Measurements from ENCODE around the gene KRTDAP.
A peak's percentile ranks its signal among the peaks of the same experiment; 100 is the strongest.

Gene KRTDAP

DNA sequence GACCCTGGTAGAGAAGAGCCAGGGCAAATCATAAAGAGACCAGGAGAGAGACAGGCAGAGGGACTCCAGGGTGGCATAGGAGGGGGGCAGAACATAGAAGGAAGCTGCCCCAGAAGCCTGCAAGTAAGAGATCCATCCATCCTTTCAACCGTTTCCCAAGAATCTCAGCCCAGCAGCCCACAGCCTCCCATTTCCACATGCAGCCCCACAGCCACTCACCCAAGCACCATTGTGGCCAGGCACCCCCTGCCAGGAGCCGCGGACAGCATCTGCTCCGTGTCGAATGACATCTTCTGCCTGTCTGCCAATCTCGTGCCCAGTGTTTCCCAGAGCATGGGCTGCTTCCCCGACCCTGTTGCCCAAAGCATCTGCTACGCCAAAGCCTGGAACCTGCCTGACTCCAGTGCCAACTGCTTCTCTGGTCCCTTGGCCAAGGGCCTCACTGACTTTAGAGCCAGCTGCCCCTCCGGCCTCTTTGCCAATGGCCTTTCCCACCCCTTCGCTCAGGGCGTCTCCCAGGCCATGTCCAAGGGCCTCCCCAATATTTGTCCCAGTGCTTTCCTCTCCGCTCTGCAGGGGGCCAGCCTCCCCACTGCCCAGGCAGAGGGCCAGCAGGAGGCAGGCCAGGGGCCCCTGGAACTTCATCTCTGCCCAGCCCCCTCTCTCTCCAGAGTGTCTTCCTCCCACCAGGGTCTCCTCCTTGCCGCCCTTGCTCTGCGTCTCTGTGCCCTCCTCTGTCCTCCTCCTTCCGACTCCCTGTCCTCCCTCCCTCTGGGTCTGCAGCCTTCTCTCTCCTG is 22.8 kb upstream of the KRTDAP start:
- DNase-seq = no peak

DNA sequence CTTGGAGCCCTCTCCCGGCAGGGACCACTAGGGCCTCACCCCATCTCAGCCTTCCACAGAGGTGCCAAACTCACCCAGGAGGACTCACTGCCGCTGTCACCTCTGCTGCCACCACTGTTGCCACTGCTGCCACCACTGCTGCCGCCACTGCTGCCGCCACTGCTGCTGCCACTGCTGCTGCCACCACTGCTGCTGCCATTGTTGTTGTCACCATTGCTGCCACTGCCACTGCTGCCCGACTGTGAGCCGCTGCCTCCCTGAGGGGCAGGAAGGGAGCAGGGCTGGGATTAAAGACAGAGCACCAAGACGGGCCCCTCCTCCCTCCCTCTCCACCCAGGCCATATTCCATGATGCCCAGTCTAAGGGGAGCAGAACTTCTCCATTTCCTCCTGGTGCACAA is 21.1 kb upstream of the KRTDAP start:
- no peak for DNase-seq

DNA sequence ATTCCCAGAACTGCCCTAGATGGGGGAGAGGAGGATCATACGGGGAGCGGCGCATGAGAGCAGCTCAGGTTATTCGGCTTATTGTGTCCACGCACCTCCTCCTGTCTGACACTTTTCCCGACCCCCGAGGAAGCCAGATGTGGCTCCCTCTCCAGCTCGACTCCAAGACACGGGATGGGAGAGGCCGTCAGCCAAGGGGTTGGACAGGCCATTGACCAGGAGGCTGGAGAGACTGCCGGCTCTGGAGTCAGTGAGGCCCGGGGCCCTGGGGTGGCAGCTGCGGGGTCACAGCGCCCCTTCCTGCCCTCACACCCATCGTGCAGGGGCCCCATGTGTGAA is 20.3 kb upstream of the KRTDAP start:
- no peak for DNase-seq

DNA sequence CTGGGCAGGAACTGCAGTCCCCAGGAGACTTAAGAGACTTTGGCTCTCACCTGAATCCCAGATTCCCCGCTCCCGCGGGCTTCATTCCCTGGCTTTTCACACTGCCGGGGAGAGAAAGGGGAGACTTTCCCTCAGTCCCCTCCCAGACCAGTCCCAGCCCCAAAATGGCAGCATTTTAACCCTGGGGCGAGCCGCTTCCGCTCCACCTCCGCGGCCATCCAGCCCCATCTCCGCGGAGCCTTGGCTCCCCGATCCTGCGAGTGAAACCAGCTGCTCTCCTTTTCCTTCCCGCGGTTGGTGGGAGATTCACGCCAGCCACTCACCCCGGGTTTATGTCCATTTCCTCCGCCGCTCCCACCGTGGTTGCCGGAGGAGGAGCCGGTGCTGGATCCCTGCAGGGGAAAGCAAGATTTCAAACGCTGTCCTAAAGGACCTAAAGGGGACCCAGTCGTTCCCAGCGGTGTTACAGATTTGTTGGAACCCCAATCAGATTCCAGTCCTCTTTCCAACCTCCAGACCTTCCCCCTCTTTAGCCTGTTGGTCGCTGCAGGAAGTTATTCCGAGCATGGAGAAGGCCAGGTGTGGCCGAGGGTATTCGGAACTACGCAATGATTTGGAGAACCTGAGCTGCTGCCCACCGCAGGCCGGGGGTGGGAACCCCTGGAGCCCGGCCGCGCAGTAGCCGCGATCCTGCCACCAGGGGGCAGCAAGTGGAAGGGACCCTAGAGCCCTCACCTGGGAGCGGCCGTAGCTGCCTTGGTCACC is 19.8 kb upstream of the KRTDAP start:
- DNase-seq = peak; percentile 80

DNA sequence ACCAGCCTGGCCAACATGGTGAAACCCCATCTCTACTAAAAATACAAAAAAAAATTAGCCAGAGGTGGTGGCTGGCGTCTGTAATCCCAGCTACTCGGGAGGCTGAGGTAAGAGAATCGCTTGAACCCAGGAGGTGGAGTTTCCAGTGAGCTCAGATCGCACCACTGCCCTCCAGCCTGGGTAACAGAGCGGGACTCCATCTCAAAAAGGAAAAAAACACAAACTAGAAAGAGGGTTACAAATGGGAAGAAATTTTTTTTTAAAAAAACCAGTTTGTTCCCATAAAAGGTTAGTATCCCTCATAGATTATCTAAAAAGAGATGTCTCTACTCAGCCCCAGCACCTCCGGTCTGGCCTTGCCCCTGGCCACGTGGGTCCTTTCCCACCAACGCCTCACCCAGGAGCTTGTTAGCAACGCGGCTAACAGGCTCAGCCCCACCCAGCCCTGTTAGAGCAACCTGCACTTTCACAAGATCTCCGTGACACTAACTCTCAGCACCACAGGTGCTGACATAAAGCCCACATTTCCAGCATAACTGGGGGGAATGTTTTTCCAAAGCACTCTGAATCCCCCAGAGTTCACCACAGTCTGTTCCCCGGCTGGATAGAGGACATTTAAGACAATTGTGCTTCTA is 18.9 kb upstream of the KRTDAP start:
- DNase-seq = no peak

DNA sequence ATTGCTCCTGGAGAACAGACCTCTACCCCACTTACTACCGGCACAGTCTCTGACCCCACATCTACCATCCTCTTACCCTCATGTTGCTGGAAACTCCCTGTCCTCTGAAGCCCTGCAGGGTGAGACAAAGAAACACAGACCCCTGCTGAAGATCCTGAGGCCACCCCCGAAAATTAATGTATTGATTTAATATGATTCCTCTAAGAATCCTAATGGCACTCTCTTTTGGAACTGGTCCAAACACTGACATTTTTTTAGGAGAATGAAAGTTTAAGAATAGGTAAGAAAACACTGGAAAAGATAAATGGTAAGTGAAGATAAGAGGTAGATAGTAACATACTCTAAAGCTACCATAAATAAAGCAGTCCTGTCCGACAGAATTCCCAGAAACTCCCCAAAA is 17.9 kb upstream of the KRTDAP start:
- DNase-seq = no peak

DNA sequence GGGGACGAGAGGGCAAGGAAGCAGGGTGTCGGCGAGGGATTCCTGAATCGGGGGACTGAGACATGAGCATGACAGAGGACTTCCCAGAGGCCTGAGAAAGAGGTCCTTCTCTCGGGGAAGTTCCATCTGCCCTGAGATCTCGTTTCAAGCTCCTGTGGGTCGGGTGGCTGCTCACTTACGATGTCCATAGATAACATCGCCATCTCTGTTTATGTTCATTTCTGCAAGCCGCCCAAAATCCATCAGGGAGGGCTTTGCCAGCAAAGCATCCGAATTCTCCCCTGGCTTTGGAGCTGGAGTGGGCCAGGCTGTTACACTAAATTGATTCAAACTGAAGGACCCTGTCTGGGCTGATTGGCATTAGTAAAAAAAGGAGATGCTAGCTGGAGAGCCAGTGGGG is 17.3 kb upstream of the KRTDAP start:
- no peak for DNase-seq

DNA sequence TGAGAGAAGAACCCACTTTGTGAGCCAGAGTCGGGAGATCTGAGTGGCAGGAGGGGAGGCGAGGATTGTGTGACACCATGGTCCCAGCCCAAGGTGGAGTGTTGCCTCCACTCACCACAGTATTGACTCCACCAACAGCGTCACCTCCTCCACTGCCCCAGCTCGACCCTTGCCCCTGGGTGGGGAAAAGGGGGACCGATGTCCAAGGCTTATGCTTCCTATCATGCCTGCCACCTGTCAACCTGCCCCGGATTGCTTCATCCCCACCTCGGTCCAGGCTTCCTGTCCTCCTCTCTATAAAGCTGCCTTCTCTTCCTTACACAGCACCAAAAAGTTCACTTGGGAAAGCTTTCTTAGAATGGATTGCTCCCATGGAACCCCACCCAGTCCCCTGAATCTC is 15.7 kb upstream of the KRTDAP start:
- no peak for DNase-seq

DNA sequence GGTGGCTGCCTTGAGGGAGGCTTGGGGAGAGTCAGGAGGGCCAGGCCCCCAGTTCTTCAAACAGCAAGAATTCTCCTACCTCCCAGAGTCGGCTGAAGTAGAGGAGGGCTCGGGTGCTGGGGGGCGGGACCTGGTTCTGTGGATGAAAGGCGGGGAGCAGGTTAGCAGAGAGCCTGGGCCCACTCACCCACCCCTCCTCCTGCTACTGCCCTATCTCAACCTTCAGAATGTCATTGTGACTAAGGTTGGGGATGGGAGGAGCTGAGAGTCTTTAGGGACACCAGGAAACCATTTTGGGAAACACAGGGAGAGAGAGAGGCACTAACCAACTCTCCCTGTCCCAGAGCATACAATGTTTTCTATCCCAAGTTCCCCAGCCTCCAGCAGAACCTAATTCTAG is 12.5 kb upstream of the KRTDAP start:
- DNase-seq = no peak

DNA sequence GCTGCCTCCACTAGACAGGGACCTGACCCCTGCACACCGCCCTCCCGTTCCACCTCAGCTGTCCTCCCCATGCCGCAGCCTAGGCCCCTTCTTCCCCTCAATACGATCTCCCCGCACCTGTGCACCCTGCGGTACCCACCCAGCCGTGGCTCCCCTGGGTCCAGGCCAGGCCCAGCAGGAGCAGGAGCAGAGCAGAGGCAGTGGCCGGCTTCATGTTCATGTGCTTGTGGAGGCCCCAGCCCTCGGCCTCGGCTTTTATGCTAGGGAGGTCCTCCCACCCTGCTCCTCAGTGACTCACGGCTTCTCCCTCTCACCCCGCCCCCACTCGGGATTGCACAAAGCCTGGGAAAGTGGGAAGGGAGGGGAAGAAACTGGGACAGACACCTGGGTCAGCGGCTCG is 11.4 kb upstream of the KRTDAP start:
- no peak for DNase-seq

DNA sequence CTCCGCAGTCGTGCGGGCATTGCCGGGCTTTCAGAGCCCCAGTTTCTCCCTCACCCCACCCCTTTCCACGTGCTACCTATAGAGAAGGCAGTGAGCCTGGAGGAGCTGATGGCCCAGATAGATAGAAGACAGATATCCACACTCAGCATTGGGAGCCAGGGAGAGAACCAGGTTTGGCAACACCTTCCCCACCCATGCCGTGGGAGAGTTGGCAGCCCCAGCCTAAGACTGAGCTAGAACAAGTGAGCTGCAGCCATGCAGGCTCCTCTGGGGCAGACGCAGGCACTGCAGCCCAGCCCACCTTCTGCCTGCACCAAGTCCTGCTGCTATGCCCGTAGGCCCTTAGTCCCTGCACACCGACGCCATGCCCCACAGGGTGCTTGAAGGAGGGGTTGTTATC is 10.3 kb upstream of the KRTDAP start:
- DNase-seq = no peak

DNA sequence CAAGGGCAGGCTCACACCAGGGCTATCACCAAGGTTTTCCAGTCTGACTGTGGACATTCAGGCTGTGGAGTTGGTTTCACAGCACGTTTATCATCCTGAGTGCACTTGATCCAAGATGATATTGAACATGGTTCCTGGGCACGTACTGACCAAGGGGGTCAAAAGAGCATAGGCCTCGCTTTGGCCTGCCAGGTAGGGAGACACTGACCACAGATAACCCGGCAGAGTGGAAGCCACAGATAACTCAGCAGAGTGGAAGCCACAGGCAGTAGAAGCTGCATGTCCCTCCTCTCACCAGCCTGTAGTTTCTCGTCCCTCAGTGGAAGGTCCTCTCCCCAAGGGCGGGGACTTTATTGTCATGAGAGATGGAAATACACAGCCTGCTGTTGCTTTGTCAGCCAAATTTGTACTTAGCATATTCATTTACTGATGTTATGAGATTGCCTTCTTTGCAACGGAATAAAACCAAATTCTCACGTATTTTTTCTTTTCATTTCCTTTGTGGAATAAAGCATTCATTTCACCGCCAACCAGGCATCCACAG is 8.8 kb upstream of the KRTDAP start:
- no peak for DNase-seq

DNA sequence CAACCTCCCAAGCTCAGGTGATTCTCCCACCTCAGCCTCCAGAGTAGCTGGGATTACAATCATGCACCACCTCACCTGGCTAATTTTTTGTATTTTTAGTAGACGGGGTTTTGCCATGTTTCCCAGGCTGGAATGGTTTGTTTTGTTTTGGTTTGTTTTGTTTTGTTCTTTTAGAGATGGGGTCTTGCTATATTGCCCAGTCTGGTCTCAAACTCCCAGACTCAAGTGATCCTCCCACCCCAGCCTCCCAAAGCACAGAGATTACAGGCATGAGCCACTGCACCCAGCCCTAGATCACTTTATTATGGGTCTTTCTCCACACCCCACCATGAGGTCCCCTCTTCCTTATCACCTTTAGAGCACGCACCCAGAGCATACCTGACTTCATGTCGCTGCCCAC is 8.0 kb upstream of the KRTDAP start:
- no peak for DNase-seq

DNA sequence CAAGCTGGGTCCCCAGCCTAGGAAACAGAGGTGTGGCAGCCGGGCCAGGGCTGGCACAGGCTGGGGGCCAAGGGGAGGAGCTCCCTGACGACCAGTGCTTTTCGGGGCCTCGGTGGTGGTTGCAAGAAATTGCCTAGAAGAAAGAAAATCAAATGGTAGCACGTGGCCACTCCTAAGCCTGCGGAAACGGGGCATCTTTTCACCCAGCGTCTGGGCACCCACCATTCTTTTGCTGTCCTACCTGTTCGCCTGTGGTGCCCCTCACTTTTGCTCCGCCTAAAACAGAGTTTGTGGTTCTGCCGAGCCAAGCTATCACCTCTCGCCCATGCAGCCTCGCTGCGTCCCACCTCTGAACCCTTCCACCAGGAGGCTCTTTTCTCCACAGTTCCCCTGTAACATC is 7.1 kb upstream of the KRTDAP start:
- DNase-seq = no peak

DNA sequence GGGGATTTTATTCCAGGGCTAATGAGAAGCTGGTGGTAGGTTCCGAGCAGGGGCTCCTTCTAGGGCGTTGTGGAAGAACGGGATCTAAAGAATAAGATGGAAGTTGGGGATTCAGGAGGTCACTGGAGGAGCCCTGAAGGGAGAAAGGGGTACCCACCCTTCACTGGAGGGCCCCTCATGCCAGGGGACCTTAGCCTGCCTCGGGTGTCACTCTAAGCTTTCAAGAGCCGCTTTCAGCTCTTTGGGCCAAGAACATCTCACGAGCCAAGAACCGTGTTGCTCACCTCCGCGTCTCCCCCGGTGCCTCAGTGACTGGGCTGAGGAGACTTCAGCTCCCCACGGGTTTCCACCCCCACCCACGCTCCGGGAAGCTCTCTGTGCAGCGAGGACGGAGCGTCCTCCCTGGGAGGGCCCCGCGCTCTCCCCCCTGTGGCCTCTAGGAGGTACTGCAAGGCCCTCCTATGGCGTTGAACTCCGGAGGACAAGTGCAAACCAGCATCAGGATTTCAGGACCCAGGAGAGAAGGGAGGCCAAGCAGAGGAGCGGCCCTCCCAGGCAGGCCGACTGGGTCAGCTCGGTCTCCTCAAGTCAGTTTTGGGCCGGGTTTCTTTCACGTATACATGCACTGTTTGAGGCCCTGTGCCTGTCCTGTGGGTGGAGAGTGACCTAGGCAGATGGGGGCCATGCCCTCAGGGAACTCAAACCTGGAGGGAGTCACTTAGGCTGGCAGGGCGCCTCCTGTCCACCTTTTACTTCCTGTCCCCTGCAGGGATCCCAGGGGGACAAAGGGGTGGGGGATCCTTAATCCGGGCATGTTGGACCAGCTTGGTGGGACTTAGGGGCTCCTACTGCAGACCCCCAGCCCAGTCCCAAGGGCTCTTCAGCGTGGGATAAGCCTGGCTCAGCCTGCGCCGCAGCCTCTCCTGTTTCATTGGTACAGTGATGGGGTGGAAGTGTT is 5.1 kb upstream of the KRTDAP start:
- peak; percentile 63 for DNase-seq

DNA sequence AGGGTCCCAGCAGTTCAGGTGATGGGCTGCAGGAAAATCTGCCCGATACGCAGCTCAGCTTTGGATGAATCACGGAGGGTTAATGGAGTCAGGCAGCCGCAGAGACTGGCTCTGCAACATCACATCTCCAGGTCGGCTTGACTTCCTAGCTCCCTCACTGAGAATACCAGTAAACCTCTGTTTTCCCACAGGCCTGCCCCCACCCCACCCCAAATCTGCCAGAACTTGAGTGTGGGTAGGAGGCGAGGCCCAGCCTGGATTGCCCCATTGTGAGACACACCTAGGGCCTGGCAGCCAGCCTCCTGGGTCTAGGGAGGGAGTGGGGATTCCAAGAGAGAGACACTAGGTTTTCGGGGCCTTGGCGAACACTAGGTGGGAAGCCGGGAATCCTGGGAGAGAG is 3.7 kb upstream of the KRTDAP start:
- no peak for DNase-seq

DNA sequence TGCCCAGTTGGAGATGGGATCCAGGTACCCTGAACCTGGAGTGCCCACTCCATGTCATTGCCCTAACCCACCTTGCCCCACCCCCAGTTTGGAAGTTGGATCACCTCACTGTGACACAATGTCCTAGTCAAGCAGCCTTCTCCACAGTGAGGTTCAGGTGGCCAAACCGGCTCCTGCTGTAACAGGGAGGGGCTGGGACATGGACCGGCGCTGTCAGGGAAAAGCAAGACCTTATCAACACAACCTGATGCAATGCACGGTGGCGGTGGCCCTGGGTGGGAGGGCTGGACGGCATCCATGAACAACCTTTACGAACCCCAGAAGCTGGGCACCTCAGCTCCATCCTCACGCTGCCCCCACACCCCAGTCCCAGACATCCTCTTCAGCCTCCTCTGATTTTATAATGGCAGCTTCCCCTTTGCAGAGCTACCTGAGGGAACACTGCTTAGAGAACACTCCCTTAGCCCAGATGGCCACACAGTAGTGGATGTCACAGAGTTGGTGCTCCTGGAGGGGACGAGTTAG is 1.6 kb upstream of the KRTDAP start:
- DNase-seq = no peak

DNA sequence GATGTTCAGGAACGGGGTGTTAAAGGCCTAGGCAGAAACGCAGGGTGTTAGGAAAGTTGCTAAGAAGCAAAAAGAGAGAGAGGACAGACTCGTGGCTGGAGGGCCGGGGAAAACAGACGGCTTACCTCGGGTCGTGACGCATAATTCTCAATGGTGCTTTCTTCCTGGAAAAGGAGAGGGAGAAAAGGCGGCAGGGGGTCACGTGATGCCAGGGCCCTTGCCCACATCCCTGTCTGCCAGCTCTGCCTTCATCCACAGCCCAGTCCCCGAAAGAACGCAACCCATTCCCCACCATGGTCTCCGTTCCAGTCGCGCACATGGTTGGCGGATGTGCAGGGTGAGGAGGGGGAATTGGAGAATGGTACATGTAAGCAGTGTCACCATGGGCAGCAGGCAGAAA is 1.6 kb downstream of the KRTDAP start:
- DNase-seq = no peak

DNA sequence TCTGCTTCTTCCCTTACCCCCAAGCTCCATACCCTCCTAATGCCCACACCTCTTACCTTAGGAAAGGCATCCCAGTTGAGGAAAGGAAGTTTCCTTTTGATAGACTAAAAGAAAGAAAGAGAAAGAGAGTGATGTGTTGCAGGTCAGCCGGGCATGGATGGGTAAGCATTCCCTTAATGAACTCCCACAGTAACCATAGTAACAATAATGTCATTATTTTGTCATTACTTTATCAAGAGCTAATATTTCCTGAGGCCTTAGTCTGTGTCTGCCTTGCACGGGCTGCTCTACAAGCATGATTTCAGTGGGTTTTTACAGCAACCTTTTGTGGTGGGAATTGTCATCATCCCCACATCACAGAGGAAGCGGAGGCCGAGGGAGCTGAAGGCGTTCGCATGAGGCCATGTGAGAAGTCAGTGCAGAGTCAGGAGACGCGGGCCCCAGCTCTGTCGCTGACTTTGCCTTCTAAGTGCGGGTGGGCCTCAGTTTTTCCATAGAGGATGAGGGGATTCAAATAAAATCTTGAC is 2.5 kb downstream of the KRTDAP start:
- no peak for DNase-seq

DNA sequence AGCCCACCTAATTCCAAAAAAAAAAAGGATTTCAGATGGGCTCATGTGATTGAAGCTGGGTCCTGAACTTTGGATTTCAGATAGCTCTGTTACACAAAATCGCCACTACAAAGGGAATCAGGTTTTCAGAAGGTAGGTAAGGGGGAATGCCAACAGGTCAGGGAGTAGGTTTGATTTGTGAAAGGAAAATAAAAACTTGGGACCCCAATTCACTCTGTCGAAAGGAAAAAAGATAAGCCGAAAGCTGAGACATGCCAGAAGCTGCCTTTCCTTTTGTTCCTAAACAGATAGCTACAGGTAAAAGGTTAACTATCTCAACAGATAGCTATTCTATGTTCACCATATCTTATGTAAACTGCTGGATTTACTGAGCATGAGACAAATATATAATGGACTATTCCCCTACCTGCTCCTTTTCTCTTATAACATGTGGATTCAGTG is 4.0 kb downstream of the KRTDAP start:
- DNase-seq = no peak

DNA sequence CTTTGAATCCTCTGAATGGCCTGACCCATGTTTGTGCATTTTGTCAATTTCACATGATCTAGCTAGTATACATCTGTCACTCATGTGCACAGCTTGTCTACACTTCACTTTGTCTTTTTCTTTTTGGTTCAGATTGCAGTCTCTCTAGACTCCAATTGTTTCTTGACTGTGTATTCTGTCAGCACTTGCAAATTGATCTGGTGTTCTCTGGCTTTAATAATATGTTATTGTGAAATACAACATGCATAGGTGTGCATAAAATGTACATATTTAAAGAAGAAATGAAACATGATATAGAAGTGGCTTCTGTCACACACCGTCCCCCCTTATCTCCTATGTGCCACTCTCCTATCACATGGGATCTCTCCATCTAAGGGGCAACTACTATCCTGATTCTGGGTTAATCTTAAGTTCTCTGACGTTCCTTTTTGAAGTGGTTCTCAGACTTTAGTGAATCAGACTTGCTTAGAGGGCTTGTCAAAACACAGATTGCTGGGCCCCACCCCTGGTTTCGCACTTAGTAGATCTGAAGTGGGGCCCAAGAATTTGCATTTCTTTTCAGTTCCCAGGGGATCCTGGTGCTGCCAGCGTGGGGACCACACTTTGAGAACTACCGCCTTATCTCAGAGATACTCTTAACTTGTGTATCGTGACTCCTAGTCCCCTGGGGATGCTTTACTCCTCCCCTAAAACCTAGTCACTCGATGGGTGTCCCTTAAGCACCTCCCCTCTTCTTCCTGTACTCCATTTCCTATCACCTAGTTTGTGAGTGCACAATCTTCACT is 5.8 kb downstream of the KRTDAP start:
- DNase-seq = no peak
